Epithelial cell of proximal tubule (primary cell): ENCODE results near the gene EPHX1. TPM values are rescaled to one million over a fixed set of nuclear protein-coding genes. Genes with fewer than 3 reads are reported as not detected.
A peak's percentile ranks its signal among the peaks of the same experiment; 100 is the strongest.

Source experiments
- DNase-seq: peaks from one replicate; pipeline ENCODE4 v3.0.0-alpha.2; 2011; ENCODE audit warnings: low read depth
- H3K4me3 ChIP-seq: 2 replicates; pipeline ENCODE4 v1.5.1; 2011; ENCODE audit warnings: low read depth, mild to moderate bottlenecking, low read length
- total RNA-seq: library from RNA; depleted of rRNA; stranded (reverse); fragments of >200 nt; gene quantifications from 2 replicates; pipeline ENCODE4 v1.2.3, GENCODE V29; 2015
- TF ChIP-seq, protein P1 (sequence below): conservative IDR thresholded peaks from 2 replicates; pipeline ENCODE4 v1.5.1; 2012; ENCODE audit warnings: low read depth, mild to moderate bottlenecking, low read length

The EPHX1 gene
- total RNA-seq, 1 donor from 2014 or later: 20.1 TPM

DNA sequence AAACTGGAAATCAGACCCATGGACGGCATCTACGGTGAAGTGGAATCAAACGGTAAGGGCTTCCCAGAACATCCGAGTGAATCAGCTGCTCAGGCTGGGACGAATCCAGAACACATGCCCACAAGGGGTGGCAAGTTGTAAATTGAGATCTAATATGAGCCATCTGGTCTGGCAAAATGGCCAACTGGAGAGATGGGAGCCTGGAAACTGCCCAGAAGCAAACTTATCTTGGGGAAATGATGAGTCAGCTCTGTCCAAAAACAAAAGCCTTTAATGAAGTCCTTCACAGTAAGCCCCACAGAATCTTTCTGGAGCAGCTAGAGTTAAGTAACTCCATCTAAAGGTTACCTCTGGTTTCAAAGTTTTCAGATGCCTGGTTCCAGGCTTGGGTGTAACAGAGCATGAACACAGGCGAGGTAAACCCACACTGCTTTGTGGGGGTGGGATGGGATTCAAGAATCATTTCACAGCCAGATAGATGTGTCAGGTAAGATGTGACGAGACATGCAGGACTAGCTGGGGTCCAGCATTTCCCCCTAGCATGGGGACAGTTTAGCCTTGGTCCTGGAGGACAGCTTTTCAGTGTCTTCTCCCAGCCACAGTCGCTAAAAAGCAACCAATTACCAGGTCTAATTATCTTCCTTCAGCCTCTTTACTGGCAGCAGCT is 42.8 kb upstream of the EPHX1 start:
- DNase-seq: peak; percentile 62
- no peak overlapping the region for H3K4me3 ChIP-seq
- TF ChIP-seq, protein P1, sequence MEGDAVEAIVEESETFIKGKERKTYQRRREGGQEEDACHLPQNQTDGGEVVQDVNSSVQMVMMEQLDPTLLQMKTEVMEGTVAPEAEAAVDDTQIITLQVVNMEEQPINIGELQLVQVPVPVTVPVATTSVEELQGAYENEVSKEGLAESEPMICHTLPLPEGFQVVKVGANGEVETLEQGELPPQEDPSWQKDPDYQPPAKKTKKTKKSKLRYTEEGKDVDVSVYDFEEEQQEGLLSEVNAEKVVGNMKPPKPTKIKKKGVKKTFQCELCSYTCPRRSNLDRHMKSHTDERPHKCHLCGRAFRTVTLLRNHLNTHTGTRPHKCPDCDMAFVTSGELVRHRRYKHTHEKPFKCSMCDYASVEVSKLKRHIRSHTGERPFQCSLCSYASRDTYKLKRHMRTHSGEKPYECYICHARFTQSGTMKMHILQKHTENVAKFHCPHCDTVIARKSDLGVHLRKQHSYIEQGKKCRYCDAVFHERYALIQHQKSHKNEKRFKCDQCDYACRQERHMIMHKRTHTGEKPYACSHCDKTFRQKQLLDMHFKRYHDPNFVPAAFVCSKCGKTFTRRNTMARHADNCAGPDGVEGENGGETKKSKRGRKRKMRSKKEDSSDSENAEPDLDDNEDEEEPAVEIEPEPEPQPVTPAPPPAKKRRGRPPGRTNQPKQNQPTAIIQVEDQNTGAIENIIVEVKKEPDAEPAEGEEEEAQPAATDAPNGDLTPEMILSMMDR: no peak

DNA sequence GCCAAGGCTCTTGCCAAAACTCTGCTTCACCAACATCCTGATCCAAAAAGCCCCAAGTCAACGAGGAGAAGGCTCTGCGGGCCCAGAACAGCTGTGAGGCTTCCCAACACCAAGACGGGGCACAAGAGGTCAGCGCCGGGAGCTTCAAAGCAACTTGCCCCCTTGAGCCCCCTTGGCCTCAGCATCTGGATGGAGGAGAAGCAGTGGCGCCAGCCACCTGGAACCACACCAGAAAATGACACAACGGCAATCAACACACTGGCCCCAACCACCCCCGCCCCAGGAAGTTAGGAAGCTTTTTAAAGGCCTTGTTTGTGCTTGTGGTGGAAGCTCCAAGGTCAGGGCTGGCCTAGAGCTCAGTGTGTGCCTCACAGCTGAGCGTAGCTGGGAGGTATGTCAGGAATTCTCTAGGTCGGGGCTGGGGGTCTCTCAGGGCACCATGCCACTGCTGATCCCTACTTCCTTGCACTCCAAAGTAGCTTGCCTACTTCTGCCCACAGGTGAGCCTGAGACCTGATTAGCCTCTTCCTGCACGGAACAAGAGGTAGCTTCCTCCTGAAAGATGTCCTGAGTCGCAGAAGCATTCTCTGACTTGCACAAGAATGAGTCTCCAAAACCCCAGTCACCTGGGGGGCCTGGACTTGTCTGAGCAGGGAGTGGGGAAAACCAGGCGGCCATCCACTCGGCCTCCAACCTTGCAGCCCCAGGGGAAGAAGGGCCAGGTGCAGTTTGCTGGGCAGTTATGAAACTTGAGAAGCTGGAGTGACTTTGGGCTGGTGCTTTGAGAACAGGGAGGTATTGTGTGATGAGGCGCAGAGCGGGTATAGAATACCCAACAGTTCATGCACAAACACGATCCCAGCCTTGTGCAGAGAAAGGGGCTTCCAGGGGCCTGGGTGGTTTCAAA is 42.0 kb upstream of the EPHX1 start:
- TF ChIP-seq, protein P1: no peak
- H3K4me3 ChIP-seq: no peak overlapping the region
- DNase-seq: no peak

DNA sequence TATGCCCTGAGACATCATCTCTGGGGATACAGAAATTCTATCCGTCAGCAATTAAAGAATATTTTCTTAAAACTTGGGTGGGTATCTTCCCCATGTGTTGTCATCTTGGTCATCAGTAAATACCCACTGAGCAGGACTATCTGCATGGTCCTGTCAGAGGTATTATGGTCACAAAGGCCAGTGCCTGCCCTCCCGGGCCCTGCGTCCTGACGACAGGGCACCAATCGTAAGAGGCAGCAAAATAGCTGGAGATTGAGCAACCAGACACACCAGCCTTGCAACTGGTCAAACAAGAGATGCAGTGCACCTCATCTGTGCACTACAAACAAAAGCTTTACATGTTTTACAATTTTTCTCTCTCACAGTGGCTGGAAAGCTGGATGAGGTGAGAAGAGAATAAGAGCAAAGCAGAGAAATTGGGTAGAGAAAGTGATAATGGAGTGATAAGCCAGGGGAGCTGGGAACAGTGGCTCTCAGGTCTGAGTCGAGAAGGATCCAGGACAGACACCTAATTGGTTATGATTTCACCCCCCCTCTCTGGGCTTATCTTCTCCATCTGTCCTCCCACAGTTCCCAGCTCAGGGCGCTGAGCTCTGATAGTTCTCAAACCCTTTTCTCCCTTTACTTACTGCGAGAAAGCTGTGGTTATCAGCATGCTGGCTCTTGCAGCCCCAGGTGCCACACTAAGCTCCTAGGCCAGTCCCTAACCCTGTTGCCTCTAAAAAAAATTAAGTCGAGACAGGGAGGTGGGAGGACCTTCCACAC is 41.1 kb upstream of the EPHX1 start:
- DNase-seq: no peak
- no peak overlapping the region for H3K4me3 ChIP-seq
- TF ChIP-seq, protein P1: no peak

DNA sequence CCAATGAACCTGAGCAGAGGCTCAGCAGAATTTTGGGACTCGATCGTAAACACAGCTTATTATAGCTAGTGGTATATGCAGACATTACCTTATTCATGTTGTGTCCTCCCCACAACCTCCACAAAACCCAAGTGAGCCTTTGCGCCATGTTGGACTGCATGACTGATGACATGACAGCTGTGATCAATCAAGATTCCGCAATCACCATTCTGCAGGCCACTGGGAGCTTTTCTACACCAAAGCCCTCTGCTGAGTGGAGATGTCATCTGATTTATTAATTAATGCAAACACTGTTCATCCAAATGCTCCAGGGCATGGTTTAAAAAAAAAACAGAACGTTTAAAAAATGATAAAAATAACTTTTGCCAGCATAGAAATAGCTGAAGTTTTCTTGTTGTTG is 40.2 kb upstream of the EPHX1 start:
- no peak overlapping the region for H3K4me3 ChIP-seq
- TF ChIP-seq, protein P1: no peak
- no peak for DNase-seq

DNA sequence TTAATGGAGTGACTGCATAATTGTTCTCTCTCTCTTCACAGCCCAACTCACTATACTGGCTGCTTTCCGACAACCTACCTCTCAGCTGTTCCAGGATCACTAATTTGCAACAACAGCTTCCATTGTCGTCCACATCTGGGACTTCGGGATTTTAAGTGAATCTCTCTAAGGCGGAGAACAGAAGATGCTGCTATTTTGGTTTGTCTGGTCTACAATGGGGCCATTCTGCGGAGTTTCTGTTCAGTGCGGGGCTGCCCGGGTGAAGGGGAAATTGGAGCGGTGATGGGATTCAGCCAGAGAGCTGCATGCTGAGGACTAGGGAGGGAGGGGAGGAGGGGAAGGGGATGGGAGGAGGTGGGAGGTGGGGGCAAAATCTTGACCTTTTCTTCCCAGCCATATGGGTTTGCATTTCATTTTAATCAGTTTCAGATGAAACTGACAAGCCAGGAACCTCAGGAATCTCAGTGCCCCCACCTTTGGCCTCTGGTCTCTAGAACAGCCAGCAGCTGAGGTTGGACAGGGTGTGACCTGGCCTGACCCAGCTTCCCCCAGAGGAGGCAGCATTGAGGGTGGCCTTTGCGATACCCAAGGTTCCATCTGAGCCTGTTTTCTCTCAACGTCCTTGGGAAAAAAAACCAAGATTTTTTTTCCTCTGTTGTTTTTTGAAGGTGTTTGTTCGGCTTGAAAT is 39.2 kb upstream of the EPHX1 start:
- no peak for DNase-seq
- H3K4me3 ChIP-seq: no peak overlapping the region
- TF ChIP-seq, protein P1: no peak

DNA sequence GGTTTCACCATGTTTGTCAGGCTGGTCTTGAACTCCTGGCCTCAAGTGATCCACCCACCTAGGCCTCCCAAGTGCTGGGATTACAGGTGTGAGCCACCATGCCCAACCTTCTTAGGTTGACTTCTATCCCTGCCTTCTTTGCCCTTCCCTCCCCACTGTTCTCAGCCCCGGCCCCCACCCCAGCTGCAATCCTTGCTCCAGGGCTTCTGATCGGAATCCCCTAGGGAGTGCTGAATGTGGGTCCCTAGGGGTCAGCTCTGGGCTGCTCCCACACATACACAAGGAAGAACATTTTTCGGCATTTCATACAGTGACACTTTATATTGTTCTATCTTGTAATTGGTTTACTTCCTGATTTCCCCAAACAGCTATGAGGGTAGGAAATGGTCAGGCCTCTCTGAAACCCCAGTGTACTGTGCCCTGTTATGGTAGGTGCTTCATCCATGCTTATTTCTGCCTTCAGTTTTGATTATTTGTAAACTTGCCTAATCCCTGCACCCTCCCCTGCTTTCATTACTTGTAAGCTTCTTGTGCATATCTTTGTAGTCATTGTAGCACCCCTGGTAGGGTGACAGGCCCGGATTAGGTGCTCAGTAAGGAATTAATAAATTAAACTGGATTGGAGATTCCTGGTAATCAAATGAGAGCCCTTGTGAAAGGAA is 38.1 kb upstream of the EPHX1 start:
- no peak for DNase-seq
- TF ChIP-seq, protein P1: no peak
- no peak overlapping the region for H3K4me3 ChIP-seq
